OCI-LY7 (cell line): ENCODE data around the gene AKAP13. TPM values are rescaled to one million over a fixed set of nuclear protein-coding genes. Genes with fewer than 3 reads are reported as not detected.
A peak's percentile ranks its signal among the peaks of the same experiment; 100 is the strongest.

ENCODE experiments used
- BruUV-seq: library from RNA; stranded (reverse); fragments of 400-500 nt; replicated peaks from 2 replicates; lab custom pipeline; 2021; lab: Mats Ljungman, UMichigan
- CTCF ChIA-PET: fragments of 300-600 bp; sonication (Branson Sonifier 250); formaldehyde crosslinking; loops from one replicate; lab custom pipeline; 2022; ENCODE audit warnings: antibody characterized with exemption; ENCODE audit not compliant: unreplicated experiment; lab: Charles Lee
- POLR2A ChIA-PET: fragments of 300-600 bp; sonication (Branson Sonifier 250); formaldehyde crosslinking; loops from one replicate; lab custom pipeline; 2022; ENCODE audit warnings: antibody characterized with exemption; lab: Charles Lee
- DNase-seq: peaks from one replicate; pipeline ENCODE4 v3.0.0-alpha.2; 2015; ENCODE audit warnings: low spot score
- H2AFZ ChIP-seq: fragments of 200-600 bp; sonication (generic), shearing (Covaris generic); 2 replicates; pipeline ENCODE4 v1.6.1; 2014; ENCODE audit warnings: mild to moderate bottlenecking, antibody characterized with exemption, low read length, moderate library complexity
- H3K27ac ChIP-seq: fragments of 200-600 bp; sonication (generic); 2 replicates; pipeline ENCODE4 v1.5.1; 2014; ENCODE audit warnings: mixed run types, low read depth, mild to moderate bottlenecking, moderate library complexity, low read length, inconsistent platforms; ENCODE audit not compliant: poor library complexity, severe bottlenecking
- H3K36me3 ChIP-seq: fragments of 200-600 bp; sonication (generic); 2 replicates; pipeline ENCODE4 v1.6.1; 2014; ENCODE audit warnings: mild to moderate bottlenecking, antibody characterized with exemption, low read length, moderate library complexity, mixed read lengths; ENCODE audit not compliant: insufficient read depth
- H3K4me1 ChIP-seq: fragments of 200-600 bp; sonication (generic); 2 replicates; pipeline ENCODE4 v1.5.1; 2014; ENCODE audit warnings: mild to moderate bottlenecking, low read length; ENCODE audit not compliant: insufficient read depth, poor library complexity, severe bottlenecking
- H3K4me2 ChIP-seq: fragments of 200-600 bp; sonication (generic); 2 replicates; pipeline ENCODE4 v1.6.1; 2014; ENCODE audit warnings: mild to moderate bottlenecking, low read length
- H3K4me3 ChIP-seq: fragments of 200-600 bp; sonication (generic); 2 replicates; pipeline ENCODE4 v1.5.1; 2014; ENCODE audit warnings: mild to moderate bottlenecking, low read depth, low read length; ENCODE audit not compliant: poor library complexity, severe bottlenecking
- H3K79me2 ChIP-seq: fragments of 200-600 bp; sonication (generic); 2 replicates; pipeline ENCODE4 v1.6.1; 2016; ENCODE audit warnings: low read depth, mild to moderate bottlenecking, low read length, moderate library complexity, mixed read lengths; ENCODE audit not compliant: insufficient read depth
- H3K9me2 ChIP-seq: fragments of 200-600 bp; sonication (generic); 2 replicates; pipeline ENCODE4 v1.6.1; 2016; ENCODE audit warnings: mild to moderate bottlenecking, low read length, mixed read lengths; ENCODE audit not compliant: insufficient read depth
- H3K9me3 ChIP-seq: fragments of 200-600 bp; sonication (generic); 2 replicates; pipeline ENCODE4 v1.6.1; 2014; ENCODE audit warnings: mild to moderate bottlenecking, mixed run types, low read length, mixed read lengths
- H4K20me1 ChIP-seq: fragments of 200-600 bp; sonication (generic); 2 replicates; pipeline ENCODE4 v1.6.1; 2014; ENCODE audit warnings: mild to moderate bottlenecking, antibody characterized with exemption, low read length, moderate library complexity, mixed read lengths; ENCODE audit not compliant: insufficient read depth
- EZH2phosphoT487 ChIP-seq: fragments of 200-600 bp; sonication (generic); IDR thresholded peaks from 2 replicates; pipeline ENCODE4 v1.6.1; 2018; ENCODE audit warnings: low read depth, borderline replicate concordance, mild to moderate bottlenecking, mixed run types, antibody characterized with exemption, low read length, moderate library complexity, mixed read lengths
- intact Hi-C: fragments of 100-400 bp; cut with micrococcal nuclease; formaldehyde crosslinking; loops from one replicate; pipeline ENCODE4 v1.10.0; 2022; ENCODE audit not compliant: unreplicated experiment
- total RNA-seq, 2 experiments: library from RNA; depleted of rRNA in 1 of 2; stranded (reverse); fragments of >200 nt in 1 of 2; shearing (Covaris generic) in 1 of 2; gene quantifications; 2 replicates each; pipeline ENCODE4 v1.2.3, GENCODE V29; 2014 to 2022
- TF ChIP-seq, protein P1 (sequence below): fragments of 200-600 bp; sonication (generic); conservative IDR thresholded peaks from 2 replicates; pipeline ENCODE4 v1.5.1; 2014; ENCODE audit warnings: mild to moderate bottlenecking, antibody characterized with exemption, low read length, moderate library complexity, mixed read lengths

The AKAP13 gene
- total RNA-seq, 2 experiments from 2014 or later, result 140 to 250 TPM

DNA sequence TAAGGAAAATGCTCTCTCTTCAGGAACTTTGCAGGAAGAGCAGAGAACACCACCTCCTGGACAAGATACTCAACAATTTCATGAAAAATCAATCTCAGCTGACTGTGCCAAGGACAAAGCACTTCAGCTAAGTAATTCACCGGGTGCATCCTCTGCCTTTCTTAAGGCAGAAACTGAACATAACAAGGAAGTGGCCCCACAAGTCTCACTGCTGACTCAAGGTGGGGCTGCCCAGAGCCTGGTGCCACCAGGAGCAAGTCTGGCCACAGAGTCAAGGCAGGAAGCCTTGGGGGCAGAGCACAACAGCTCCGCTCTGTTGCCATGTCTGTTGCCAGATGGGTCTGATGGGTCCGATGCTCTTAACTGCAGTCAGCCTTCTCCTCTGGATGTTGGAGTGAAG lies 200.5 kb downstream of the AKAP13 start:
- no peak for DNase-seq
- Histone ChIP-seq H3K36me3 (peaks cover 79% of the 10 kb centered on the region), H2AFZ (no peak overlapping the region), H3K4me2 (no peak overlapping the region), H4K20me1 (peaks cover 14% of the 10 kb centered on the region; the same call in 1 of the 2 replicates), H3K9me3 (no peaks in the 10 kb centered on the region), H3K79me2 (peaks cover 51% of the 10 kb centered on the region), H3K9me2 (no peaks in the 10 kb centered on the region), H3K4me1 (peaks cover 50% of the 10 kb centered on the region), H3K27ac (peak overlapping the region; percentile 61), H3K4me3 (no peak overlapping the region)
- no peak for TF ChIP-seq EZH2phosphoT487
- TF ChIP-seq, protein P1, sequence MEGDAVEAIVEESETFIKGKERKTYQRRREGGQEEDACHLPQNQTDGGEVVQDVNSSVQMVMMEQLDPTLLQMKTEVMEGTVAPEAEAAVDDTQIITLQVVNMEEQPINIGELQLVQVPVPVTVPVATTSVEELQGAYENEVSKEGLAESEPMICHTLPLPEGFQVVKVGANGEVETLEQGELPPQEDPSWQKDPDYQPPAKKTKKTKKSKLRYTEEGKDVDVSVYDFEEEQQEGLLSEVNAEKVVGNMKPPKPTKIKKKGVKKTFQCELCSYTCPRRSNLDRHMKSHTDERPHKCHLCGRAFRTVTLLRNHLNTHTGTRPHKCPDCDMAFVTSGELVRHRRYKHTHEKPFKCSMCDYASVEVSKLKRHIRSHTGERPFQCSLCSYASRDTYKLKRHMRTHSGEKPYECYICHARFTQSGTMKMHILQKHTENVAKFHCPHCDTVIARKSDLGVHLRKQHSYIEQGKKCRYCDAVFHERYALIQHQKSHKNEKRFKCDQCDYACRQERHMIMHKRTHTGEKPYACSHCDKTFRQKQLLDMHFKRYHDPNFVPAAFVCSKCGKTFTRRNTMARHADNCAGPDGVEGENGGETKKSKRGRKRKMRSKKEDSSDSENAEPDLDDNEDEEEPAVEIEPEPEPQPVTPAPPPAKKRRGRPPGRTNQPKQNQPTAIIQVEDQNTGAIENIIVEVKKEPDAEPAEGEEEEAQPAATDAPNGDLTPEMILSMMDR, result no peak
- BruUV-seq, result no TSS peak
- ChIA-PET POLR2A (interaction anchor here (1.2 kb wide), 1 partner anchor 75 kb away, joined by 4 read pairs; no protein-coding TSS in a partner anchor), CTCF (no interaction called here)
- intact Hi-C loops, result loop anchor here (5.0 kb wide), 3 partner anchors 74 to 199 kb away; partner anchors contain the start of gene AKAP13

- Histone ChIP-seq H3K4me3 (no peak overlapping the region), H3K27ac (peak overlapping the region; percentile 61), H3K79me2 (peaks cover 52% of the 10 kb centered on the region), H3K4me2 (peak overlapping the region; percentile 73; the same call in 1 of the 2 replicates), H3K9me2 (no peaks in the 10 kb centered on the region), H4K20me1 (peaks cover 14% of the 10 kb centered on the region; the same call in 1 of the 2 replicates), H3K9me3 (no peaks in the 10 kb centered on the region), H2AFZ (no peak overlapping the region), H3K36me3 (peaks cover 79% of the 10 kb centered on the region), H3K4me1 (peaks cover 50% of the 10 kb centered on the region)
- TF ChIP-seq, protein P1, result no peak
- TF ChIP-seq EZH2phosphoT487, result no peak
- POLR2A ChIA-PET, result interaction anchor here (0.6 to 1.4 kb wide), 2 partner anchors 24 to 280 kb away, joined by 3 read pairs; no protein-coding TSS in a partner anchor
- BruUV-seq, result no TSS peak
- CTCF ChIA-PET, result no interaction called here
- DNase-seq, result peak; percentile 19
- intact Hi-C loops, result loop anchor here (5.0 kb wide), 3 partner anchors 74 to 199 kb away; partner anchors contain the start of gene AKAP13
Observed at GRCh38 chr15:85581495-85581894, 201.1 kb downstream of the AKAP13 start.
